ENCODE results near the gene FAM174C.

DNA sequence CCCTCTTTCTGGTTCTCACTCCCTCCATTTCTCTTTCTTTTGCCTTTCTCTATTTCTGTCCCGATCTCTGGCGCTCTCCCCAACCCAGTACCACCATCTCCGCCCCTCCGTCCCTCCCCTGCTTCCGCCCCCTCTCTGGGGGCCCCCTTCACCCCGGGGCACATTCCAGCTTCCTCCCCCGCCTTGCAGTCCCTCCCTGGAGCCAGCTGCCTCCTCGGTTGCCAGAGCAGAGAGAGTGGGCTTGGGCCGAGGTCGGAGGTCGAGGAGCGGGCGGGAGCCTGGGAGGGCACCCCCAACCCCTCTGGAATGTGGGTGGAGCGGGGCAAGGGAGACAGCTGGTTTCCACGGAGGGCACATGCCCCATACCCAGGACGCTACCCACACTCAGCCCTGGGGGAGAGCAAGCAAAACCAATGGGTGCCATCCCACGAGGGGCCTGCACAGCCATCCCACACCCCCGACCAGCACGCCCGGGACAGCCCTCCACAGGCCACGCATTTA is 12.7 kb upstream of the FAM174C start:
- no peak for TF ChIP-seq CTCF (IDR thresholded peaks at IDR 0.05)
- TF ChIP-seq SMAD3 (CRISPR knock-in tag; IDR thresholded peaks at IDR 0.05; ENCODE audit: borderline replicate concordance), result no peak
- no peak for TF ChIP-seq GABPB1 (CRISPR knock-in tag; IDR thresholded peaks at IDR 0.05)
- TF ChIP-seq ZNF396 (CRISPR knock-in tag; IDR thresholded peaks at IDR 0.05; ENCODE audit: borderline replicate concordance), result no peak
- no peak for TF ChIP-seq ZNF671 (CRISPR knock-in tag; IDR thresholded peaks at IDR 0.05)
- TF ChIP-seq SMAD4 (CRISPR knock-in tag; IDR thresholded peaks at IDR 0.05), result no peak
- no peak for TF ChIP-seq TEAD4 (CRISPR knock-in tag; IDR thresholded peaks at IDR 0.05)
- TF ChIP-seq, protein P1, sequence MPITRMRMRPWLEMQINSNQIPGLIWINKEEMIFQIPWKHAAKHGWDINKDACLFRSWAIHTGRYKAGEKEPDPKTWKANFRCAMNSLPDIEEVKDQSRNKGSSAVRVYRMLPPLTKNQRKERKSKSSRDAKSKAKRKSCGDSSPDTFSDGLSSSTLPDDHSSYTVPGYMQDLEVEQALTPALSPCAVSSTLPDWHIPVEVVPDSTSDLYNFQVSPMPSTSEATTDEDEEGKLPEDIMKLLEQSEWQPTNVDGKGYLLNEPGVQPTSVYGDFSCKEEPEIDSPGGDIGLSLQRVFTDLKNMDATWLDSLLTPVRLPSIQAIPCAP (CRISPR knock-in tag; IDR thresholded peaks at IDR 0.05), result no peak
- TF ChIP-seq HMGA2 (CRISPR knock-in tag; IDR thresholded peaks at IDR 0.05), result no peak
- no peak for TF ChIP-seq ELF4 (CRISPR knock-in tag; IDR thresholded peaks at IDR 0.05; ENCODE audit: low read depth)

Data from WTC11 (cell line).